Astrocyte (in vitro differentiated cells and primary cell): ENCODE measurements around the gene LRMDA. TPM values are rescaled to one million over a fixed set of nuclear protein-coding genes. Genes with fewer than 3 reads are reported as not detected.

Source experiments
- DNase-seq: peaks from one replicate; pipeline ENCODE4 v3.0.0-alpha.2; 2010; ENCODE audit warnings: low read depth
- FAIRE-seq: peaks from 2 replicates; lab custom pipeline; 2011; peaks lifted over from hg19 to GRCh38; lab: Jason Lieb, UNC
- H2AFZ ChIP-seq: 2 replicates; pipeline ENCODE4 v1.6.0; 2012; ENCODE audit warnings: low read depth, low read length, inconsistent platforms
- H3K27ac ChIP-seq: 2 replicates; pipeline ENCODE4 v1.5.1; 2011; ENCODE audit warnings: low read depth, low read length, inconsistent platforms
- H3K27me3 ChIP-seq: 2 replicates; pipeline ENCODE4 v1.6.0; 2011; ENCODE audit warnings: low read length, inconsistent platforms; ENCODE audit not compliant: insufficient read depth
- H3K36me3 ChIP-seq: 2 replicates; pipeline ENCODE4 v1.5.1; 2011; ENCODE audit warnings: low read length, inconsistent platforms; ENCODE audit not compliant: insufficient read depth
- H3K4me1 ChIP-seq: 2 replicates; pipeline ENCODE4 v1.5.1; 2011; ENCODE audit warnings: low read length, inconsistent platforms; ENCODE audit not compliant: insufficient read depth
- H3K4me2 ChIP-seq: 2 replicates; pipeline ENCODE4 v1.6.0; 2012; ENCODE audit warnings: low read length, inconsistent platforms
- H3K4me3 ChIP-seq: 2 replicates; pipeline ENCODE4 v1.5.1; 2011; ENCODE audit warnings: low read depth, mild to moderate bottlenecking, low read length, inconsistent platforms; ENCODE audit not compliant: insufficient read depth
- H3K79me2 ChIP-seq: 2 replicates; pipeline ENCODE4 v1.6.0; 2012; ENCODE audit warnings: mild to moderate bottlenecking, low read length, inconsistent platforms; ENCODE audit not compliant: insufficient read depth
- H3K9ac ChIP-seq: 2 replicates; pipeline ENCODE4 v1.6.0; 2012; ENCODE audit warnings: mild to moderate bottlenecking, low read length, inconsistent platforms
- H3K9me3 ChIP-seq: 2 replicates; pipeline ENCODE4 v1.5.1; 2012; ENCODE audit warnings: low read depth, mild to moderate bottlenecking, low read length, inconsistent platforms; ENCODE audit not compliant: insufficient read depth
- H4K20me1 ChIP-seq: 2 replicates; pipeline ENCODE4 v1.6.0; 2012; ENCODE audit warnings: low read length, inconsistent platforms; ENCODE audit not compliant: insufficient read depth
- H3K27ac Mint-ChIP-seq: one replicate; pipeline ENCODE4 v1.8.0; 2021; ENCODE audit warnings: mild to moderate bottlenecking, mixed read lengths; ENCODE audit not compliant: unreplicated experiment
- H3K27me3 Mint-ChIP-seq: one replicate; pipeline ENCODE4 v1.8.0; 2021; ENCODE audit warnings: low read depth, mixed read lengths; ENCODE audit not compliant: unreplicated experiment
- H3K36me3 Mint-ChIP-seq: one replicate; pipeline ENCODE4 v1.8.0; 2021; ENCODE audit warnings: low read depth, mixed read lengths; ENCODE audit not compliant: unreplicated experiment
- H3K4me1 Mint-ChIP-seq: one replicate; pipeline ENCODE4 v1.8.0; 2021; ENCODE audit warnings: low read depth, mixed read lengths; ENCODE audit not compliant: unreplicated experiment
- H3K4me3 Mint-ChIP-seq: one replicate; pipeline ENCODE4 v1.8.0; 2021; ENCODE audit warnings: mild to moderate bottlenecking, moderate library complexity, mixed read lengths; ENCODE audit not compliant: unreplicated experiment
- H3K9me3 Mint-ChIP-seq: one replicate; pipeline ENCODE4 v1.8.0; 2021; ENCODE audit warnings: mild to moderate bottlenecking, mixed read lengths; ENCODE audit not compliant: unreplicated experiment
- EZH2 ChIP-seq: IDR thresholded peaks from 2 replicates; pipeline ENCODE4 v1.6.1; 2012; ENCODE audit warnings: mild to moderate bottlenecking, low read length, inconsistent platforms; ENCODE audit not compliant: insufficient read depth
- total RNA-seq: library from RNA; stranded (reverse); gene quantifications from 2 replicates; pipeline ENCODE4 v1.2.1, GENCODE V29; 2021
- TF ChIP-seq, protein P1 (sequence below): IDR thresholded peaks from 2 replicates; pipeline ENCODE4 v1.5.1; 2011; ENCODE audit warnings: low read depth, mild to moderate bottlenecking, inconsistent platforms, low read length, moderate library complexity; ENCODE audit not compliant: insufficient read depth

LRMDA gene
- total RNA-seq, 1 donor from 2014 or later, result 2.7 TPM

DNA sequence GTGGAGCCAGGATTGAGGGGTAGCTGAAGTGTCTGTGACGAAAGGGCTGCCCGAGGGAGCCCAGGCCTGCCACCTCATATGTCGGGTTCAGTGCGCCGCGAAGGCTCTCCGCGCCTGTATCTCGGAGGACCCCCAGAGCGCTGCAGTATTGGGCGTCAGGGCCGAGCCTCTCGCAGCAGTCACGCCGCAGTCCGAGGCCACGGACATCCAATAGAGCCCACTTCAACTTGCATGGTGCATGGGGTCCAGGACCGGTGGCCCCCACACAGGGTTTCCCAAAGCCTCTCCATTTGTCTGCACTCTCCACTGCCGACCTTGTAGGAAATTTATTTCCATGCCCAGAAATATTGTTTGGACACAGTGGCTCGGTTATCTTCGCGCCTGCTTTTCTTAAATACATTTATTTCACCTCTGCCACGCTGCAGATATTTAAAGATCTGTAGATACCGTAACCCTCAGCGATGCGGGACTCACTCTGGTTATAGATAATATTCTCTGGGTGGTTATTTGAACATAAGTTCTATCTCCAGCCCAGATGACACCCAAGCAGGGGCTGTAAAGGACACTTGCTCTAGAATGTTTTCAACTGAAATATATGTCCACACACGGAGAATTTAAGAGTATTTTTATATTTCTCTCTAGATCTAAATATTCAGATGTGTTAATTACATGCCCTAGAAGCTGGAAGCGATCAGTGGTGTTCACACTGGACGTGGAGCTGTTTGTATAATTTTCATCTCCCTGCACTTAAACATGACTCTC, 24.8 kb upstream of the LRMDA start:
- H3K9ac ChIP-seq, result no peak overlapping the region
- TF ChIP-seq, protein P1, sequence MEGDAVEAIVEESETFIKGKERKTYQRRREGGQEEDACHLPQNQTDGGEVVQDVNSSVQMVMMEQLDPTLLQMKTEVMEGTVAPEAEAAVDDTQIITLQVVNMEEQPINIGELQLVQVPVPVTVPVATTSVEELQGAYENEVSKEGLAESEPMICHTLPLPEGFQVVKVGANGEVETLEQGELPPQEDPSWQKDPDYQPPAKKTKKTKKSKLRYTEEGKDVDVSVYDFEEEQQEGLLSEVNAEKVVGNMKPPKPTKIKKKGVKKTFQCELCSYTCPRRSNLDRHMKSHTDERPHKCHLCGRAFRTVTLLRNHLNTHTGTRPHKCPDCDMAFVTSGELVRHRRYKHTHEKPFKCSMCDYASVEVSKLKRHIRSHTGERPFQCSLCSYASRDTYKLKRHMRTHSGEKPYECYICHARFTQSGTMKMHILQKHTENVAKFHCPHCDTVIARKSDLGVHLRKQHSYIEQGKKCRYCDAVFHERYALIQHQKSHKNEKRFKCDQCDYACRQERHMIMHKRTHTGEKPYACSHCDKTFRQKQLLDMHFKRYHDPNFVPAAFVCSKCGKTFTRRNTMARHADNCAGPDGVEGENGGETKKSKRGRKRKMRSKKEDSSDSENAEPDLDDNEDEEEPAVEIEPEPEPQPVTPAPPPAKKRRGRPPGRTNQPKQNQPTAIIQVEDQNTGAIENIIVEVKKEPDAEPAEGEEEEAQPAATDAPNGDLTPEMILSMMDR, result no peak
- TF ChIP-seq EZH2, result peak; percentile 20
- FAIRE-seq (no peak), DNase-seq (no peak)
- Mint-ChIP-seq H3K4me1 (peaks cover 5% of the 10 kb centered on the region), H3K4me3 (no peak overlapping the region), H3K9me3 (peaks cover 16% of the 10 kb centered on the region), H3K27ac (no peak overlapping the region), H3K36me3 (peaks cover 4% of the 10 kb centered on the region), H3K27me3 (peaks cover 56% of the 10 kb centered on the region)
- H3K36me3 ChIP-seq, result no peaks in the 10 kb centered on the region
- no peaks in the 10 kb centered on the region for H3K9me3 ChIP-seq
- H3K4me2 ChIP-seq, result peak overlapping the region; percentile 100
- H3K27ac ChIP-seq, result no peak overlapping the region
- H3K79me2 ChIP-seq, result no peaks in the 10 kb centered on the region
- H3K27me3 ChIP-seq, result peaks cover 64% of the 10 kb centered on the region
- H2AFZ ChIP-seq, result peak overlapping the region; percentile 18
- H3K4me1 ChIP-seq, result peaks cover 28% of the 10 kb centered on the region
- no peak overlapping the region for H3K4me3 ChIP-seq
- no peaks in the 10 kb centered on the region for H4K20me1 ChIP-seq

- peaks cover 4% of the 10 kb centered on the region for H3K36me3 Mint-ChIP-seq
- Histone ChIP-seq H3K27me3 (peaks cover 64% of the 10 kb centered on the region), H4K20me1 (no peaks in the 10 kb centered on the region), H3K27ac (no peak overlapping the region), H3K79me2 (no peaks in the 10 kb centered on the region), H3K36me3 (no peaks in the 10 kb centered on the region), H3K4me1 (peaks cover 28% of the 10 kb centered on the region), H3K9ac (no peak overlapping the region), H3K9me3 (no peaks in the 10 kb centered on the region), H3K4me2 (peak overlapping the region; percentile 88), H3K4me3 (peak overlapping the region; percentile 48), H2AFZ (peak overlapping the region; percentile 10)
- no peak for DNase-seq
- peaks cover 5% of the 10 kb centered on the region for H3K4me1 Mint-ChIP-seq
- no peak for FAIRE-seq
- peaks cover 16% of the 10 kb centered on the region for H3K9me3 Mint-ChIP-seq
- no peak overlapping the region for H3K27ac Mint-ChIP-seq
- H3K4me3 Mint-ChIP-seq, result peak overlapping the region; percentile 75
- TF ChIP-seq, protein P1, result no peak
- TF ChIP-seq EZH2, result peak; percentile 76
- H3K27me3 Mint-ChIP-seq, result peaks cover 60% of the 10 kb centered on the region
These were observed 24.2 kb upstream of the LRMDA start for GRCh38 chr10:75407224-75407712.
